A673 (cell line): ENCODE data around the gene SAMSN1.

Experiments
- EZH2 ChIP-seq: fragments of 200-600 bp; sonication (generic); IDR thresholded peaks from 2 replicates; pipeline ENCODE4 v1.6.1; 2017; ENCODE audit warnings: borderline replicate concordance, low read depth, mild to moderate bottlenecking, mixed read lengths, antibody characterized with exemption, low read length; ENCODE audit not compliant: poor library complexity, severe bottlenecking
- TF ChIP-seq, protein P1 (sequence below): fragments of 300-800, 200-600 bp; sonication (generic); conservative IDR thresholded peaks from 2 replicates; pipeline ENCODE4 v1.5.1; 2017; ENCODE audit warnings: low read depth, mild to moderate bottlenecking, antibody characterized with exemption, low read length, moderate library complexity, mixed read lengths

DNA sequence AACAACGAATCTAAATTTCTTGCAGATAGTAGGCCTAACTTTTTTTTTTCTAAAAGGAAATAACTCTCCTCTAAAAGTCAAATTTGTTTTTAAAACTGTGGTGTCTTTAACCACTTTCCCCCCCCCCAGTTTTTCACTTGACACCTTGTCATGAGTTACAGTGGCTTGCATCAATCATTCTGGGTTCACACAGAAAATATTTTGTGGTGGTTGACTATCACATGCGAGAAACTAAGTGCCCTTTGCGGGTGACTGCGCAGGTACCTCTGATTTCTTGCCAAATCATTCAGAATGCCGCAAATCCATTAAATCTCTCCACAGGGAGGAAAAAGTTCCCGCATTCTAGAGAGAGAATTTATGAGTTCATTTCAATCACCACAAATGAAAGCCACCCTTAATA, 23.8 kb upstream of the SAMSN1 start:
- TF ChIP-seq, protein P1, sequence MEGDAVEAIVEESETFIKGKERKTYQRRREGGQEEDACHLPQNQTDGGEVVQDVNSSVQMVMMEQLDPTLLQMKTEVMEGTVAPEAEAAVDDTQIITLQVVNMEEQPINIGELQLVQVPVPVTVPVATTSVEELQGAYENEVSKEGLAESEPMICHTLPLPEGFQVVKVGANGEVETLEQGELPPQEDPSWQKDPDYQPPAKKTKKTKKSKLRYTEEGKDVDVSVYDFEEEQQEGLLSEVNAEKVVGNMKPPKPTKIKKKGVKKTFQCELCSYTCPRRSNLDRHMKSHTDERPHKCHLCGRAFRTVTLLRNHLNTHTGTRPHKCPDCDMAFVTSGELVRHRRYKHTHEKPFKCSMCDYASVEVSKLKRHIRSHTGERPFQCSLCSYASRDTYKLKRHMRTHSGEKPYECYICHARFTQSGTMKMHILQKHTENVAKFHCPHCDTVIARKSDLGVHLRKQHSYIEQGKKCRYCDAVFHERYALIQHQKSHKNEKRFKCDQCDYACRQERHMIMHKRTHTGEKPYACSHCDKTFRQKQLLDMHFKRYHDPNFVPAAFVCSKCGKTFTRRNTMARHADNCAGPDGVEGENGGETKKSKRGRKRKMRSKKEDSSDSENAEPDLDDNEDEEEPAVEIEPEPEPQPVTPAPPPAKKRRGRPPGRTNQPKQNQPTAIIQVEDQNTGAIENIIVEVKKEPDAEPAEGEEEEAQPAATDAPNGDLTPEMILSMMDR = no peak
- no peak for TF ChIP-seq EZH2
